ENCODE data around the gene CTRL. TPM values are rescaled to one million over a fixed set of nuclear protein-coding genes. Genes with fewer than 3 reads are reported as not detected.

CTRL gene
- total RNA-seq, 2 donors from 2014 or later = 0.85 TPM; not detected in 1

- peaks cover 6% of the 10 kb centered on the region for H3K4me1 ChIP-seq (replicated peaks)
- TF ChIP-seq POLR2A (IDR thresholded peaks at IDR 0.05) (no peak), POLR2AphosphoS5 (IDR thresholded peaks at IDR 0.05) (no peak), CTCF (IDR thresholded peaks at IDR 0.05) (no peak)
- no peak overlapping the region for H3K4me3 ChIP-seq
- no peaks in the 10 kb centered on the region for H3K9me3 ChIP-seq
- 64% methylated on average over 3 of the region's 3 CpGs for WGBS
- intact Hi-C loops (cut with DNase I) = no loop called here
- H3K27me3 ChIP-seq (replicated peaks; ENCODE audit: insufficient read depth) = no peaks in the 10 kb centered on the region
- H3K36me3 ChIP-seq = no peaks in the 10 kb centered on the region
- H3K27ac ChIP-seq = no peak overlapping the region
- DNase-seq (ENCODE audit: low spot score) = no peak
These were observed 34.4 kb downstream of the CTRL start for GRCh38 chr16:67897231-67897630.

- peaks cover 6% of the 10 kb centered on the region for H3K4me1 ChIP-seq (replicated peaks)
- H3K36me3 ChIP-seq = no peaks in the 10 kb centered on the region
- H3K27me3 ChIP-seq (replicated peaks; ENCODE audit: insufficient read depth) = no peaks in the 10 kb centered on the region
- H3K9me3 ChIP-seq = no peaks in the 10 kb centered on the region
- intact Hi-C loops (cut with DNase I) = no loop called here
- peak overlapping the region; percentile 94 to 95 for H3K27ac ChIP-seq
- DNase-seq (ENCODE audit: low spot score) = no peak
- TF ChIP-seq POLR2AphosphoS5 (IDR thresholded peaks at IDR 0.05) (no peak), CTCF (IDR thresholded peaks at IDR 0.05) (no peak), POLR2A (IDR thresholded peaks at IDR 0.05) (no peak)
- H3K4me3 ChIP-seq = peak overlapping the region; percentile 91 to 96
- WGBS = 13% methylated on average over 14 of the region's 14 CpGs
These were observed 37.8 kb downstream of the CTRL start for GRCh38 chr16:67893743-67894399.

GRCh38 chr16:67892899-67893742 is 38.5 kb downstream of the CTRL start, which contains the start of gene PSKH1:
PSKH1 (plus strand) TSS chr16:67893254; CDS start chr16:67908750, 15,496 bp downstream.
- H3K27ac ChIP-seq = peak within 1 kb of the TSS; percentile 94 to 95
- peaks cover 6% of the 10 kb centered on the region for H3K4me1 ChIP-seq (replicated peaks)
- under 1% methylated on average over 74 of the region's 90 CpGs for WGBS
- H3K4me3 ChIP-seq = peak within 1 kb of the TSS; percentile 91 to 96
- no peaks in the 10 kb centered on the region for H3K9me3 ChIP-seq
- intact Hi-C loops (cut with DNase I) = no loop called here
- no peaks in the 10 kb centered on the region for H3K27me3 ChIP-seq (replicated peaks; ENCODE audit: insufficient read depth)
- peak; percentile 96 for DNase-seq (ENCODE audit: low spot score)
- no peaks in the 10 kb centered on the region for H3K36me3 ChIP-seq
- TF ChIP-seq POLR2AphosphoS5 (IDR thresholded peaks at IDR 0.05) = peak; percentile 86
- TF ChIP-seq CTCF (IDR thresholded peaks at IDR 0.05) = peak in 1 of 4 experiments; percentile 8
- TF ChIP-seq POLR2A (IDR thresholded peaks at IDR 0.05) = peak; percentile 72

GRCh38 chr16:67892375-67892774 is 39.3 kb downstream of the CTRL start:
- DNase-seq (ENCODE audit: low spot score) = no peak
- TF ChIP-seq CTCF (IDR thresholded peaks at IDR 0.05) = no peak
- TF ChIP-seq POLR2AphosphoS5 (IDR thresholded peaks at IDR 0.05) = no peak
- no peak for TF ChIP-seq POLR2A (IDR thresholded peaks at IDR 0.05)
- intact Hi-C loops (cut with DNase I) = no loop called here

More at GRCh38 chr16:67892375-67892774, 39.3 kb downstream of the CTRL start:
- Histone ChIP-seq H3K9me3 (no peaks in the 10 kb centered on the region), H3K4me3 (peak overlapping the region in 1 of 2 donors; percentile 96), H3K27me3 (replicated peaks; ENCODE audit: insufficient read depth) (no peaks in the 10 kb centered on the region), H3K4me1 (replicated peaks) (peaks cover 6% of the 10 kb centered on the region), H3K36me3 (no peaks in the 10 kb centered on the region), H3K27ac (peak overlapping the region; percentile 94 to 95)
- 34% methylated on average over 5 of the region's 5 CpGs for WGBS

Data from prostate gland (tissue), 2 donors.